ENCODE measurements around the gene ASCC1.

GRCh38 chr10:72244573-72245038, 28.5 kb upstream of the ASCC1 start:
- TF ChIP-seq CTCF (IDR thresholded peaks at IDR 0.05) (no peak), POLR2AphosphoS5 (IDR thresholded peaks at IDR 0.05) (no peak)

Data from sigmoid colon (tissue), 4 donors.